Measurements from ENCODE around the gene GOLGA6L26. TPM values are rescaled to one million over a fixed set of nuclear protein-coding genes. Genes with fewer than 3 reads are reported as not detected.
"Not testable (repeated sequence)": the region's sequence is repeated elsewhere in the genome, so short reads cannot be mapped to it uniquely, and the experiment has no call there.

GOLGA6L26 gene, protein sequence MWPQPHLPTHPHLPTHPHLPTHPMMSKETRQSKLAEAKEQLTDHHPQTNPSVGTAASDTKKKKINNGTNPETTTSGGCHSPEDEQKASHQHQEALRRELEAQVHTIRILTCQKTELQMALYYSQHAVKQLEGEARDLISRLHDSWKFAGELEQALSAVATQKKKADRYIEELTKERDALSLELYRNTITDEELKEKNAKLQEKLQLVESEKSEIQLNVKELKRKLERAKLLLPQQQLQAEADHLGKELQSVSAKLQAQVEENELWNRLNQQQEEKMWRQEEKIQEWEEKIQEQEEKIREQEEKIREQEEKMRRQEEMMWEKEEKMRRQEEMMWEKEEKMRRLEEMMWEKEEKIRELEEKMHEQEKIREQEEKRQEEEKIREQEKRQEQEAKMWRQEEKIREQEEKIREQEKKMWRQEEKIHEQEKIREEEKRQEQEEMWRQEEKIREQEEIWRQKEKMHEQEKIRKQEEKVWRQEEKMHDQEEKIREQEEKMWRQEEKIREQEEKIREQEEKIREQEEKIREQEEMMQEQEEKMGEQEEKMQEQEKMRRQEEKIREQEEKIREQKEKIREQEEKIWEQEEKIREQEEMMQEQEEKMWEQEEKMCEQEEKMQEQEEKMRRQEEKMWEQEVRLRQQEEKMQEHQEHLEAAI
- polyA plus RNA-seq (2012; ENCODE audit: insufficient read length, low read depth) = not detected

DNA sequence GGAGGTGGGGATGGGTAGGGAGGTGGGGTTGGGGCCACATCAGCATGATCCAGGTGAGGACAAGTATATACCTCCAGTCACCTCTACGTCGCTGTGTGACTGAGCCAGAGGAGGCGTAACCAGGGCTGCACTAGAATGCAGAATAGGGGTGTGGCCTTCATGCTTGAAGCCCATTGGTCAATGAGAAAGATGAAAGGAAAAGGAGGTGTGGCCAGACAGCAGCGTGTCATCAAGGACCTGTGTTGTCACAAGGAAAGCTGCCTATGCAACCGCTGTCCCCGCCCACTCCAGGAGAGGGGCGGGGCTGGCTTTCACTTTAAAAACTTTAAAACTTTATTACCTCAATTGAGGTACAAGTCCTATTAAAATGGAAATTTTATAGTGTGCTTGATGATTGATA, at the start of gene GOLGA6L26:
TSS of gene GOLGA6L26 (minus strand) at position 101 of the 400 bp plus-strand sequence. CDS start at position 40, 61 bp downstream.
- not testable (repeated sequence) for TF ChIP-seq SIN3A (IDR thresholded peaks at IDR 0.05; ENCODE audit: borderline replicate concordance, insufficient read depth, low read length); FOXP2 (optimal IDR thresholded peaks at IDR 0.05; ENCODE audit: borderline replicate concordance, extremely low read depth, extremely low read length, insufficient read depth); TAF1 (IDR thresholded peaks at IDR 0.05; ENCODE audit: borderline replicate concordance, insufficient read depth, low read length)

DNA sequence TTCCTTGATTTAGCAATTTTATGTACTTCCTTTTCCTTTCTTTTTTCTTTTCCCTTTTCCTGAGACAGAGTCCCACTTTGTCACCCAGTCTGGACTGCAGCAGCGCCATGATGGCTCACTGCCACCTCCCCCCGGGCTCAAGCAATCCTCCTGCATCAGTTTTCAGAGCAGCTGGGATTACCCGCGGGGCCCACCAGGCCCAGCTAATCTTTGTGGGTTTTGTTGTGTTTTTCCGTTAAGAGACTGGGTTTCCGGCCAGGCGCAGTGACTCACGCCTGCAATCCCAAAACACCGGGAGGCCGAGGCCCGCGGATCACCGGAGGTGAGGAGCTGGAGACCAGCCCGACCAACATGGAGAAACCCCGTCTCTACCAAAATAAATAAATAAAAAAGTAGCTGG, 38.3 kb upstream of the GOLGA6L26 start:
- no peak for TF ChIP-seq POLR2AphosphoS5 (IDR thresholded peaks at IDR 0.05; ENCODE audit: low read depth, low read length)
- TF ChIP-seq REST (IDR thresholded peaks at IDR 0.05; ENCODE audit: insufficient read depth in 1 of 2, low read depth in 2 of 2, low read length in 2 of 2) = no peak
- TF ChIP-seq SIN3A (IDR thresholded peaks at IDR 0.05; ENCODE audit: borderline replicate concordance, insufficient read depth, low read length) = no peak
- no peak for TF ChIP-seq FOXP2 (optimal IDR thresholded peaks at IDR 0.05; ENCODE audit: borderline replicate concordance, extremely low read depth, extremely low read length, insufficient read depth)
- no peak for TF ChIP-seq TAF1 (IDR thresholded peaks at IDR 0.05; ENCODE audit: borderline replicate concordance, insufficient read depth, low read length)

DNA sequence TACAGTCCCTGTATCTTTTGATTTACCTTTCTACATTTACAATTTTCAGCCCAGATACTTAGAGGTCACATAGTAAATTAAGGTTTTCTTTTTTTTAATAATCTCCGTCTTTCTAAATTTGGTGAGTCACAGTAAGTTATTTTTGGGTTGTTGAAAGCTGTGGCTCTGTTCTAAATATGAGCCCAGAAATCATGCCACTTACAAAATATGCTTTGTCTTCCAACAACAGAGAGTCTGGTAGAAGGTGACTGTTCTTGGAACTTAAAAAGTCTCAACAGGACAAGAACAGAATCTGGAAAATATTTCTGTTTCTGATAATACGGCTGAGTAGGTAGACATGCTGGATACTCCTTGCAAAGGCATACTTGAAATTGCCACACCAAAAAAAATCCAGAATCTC, 36.6 kb upstream of the GOLGA6L26 start:
- TF ChIP-seq REST (IDR thresholded peaks at IDR 0.05; ENCODE audit: insufficient read depth in 1 of 2, low read depth in 2 of 2, low read length in 2 of 2) = no peak
- TF ChIP-seq FOXP2 (optimal IDR thresholded peaks at IDR 0.05; ENCODE audit: borderline replicate concordance, extremely low read depth, extremely low read length, insufficient read depth) = no peak
- no peak for TF ChIP-seq TAF1 (IDR thresholded peaks at IDR 0.05; ENCODE audit: borderline replicate concordance, insufficient read depth, low read length)
- TF ChIP-seq POLR2AphosphoS5 (IDR thresholded peaks at IDR 0.05; ENCODE audit: low read depth, low read length) = no peak
- TF ChIP-seq SIN3A (IDR thresholded peaks at IDR 0.05; ENCODE audit: borderline replicate concordance, insufficient read depth, low read length) = no peak

GRCh38 chr15:23354448-23354847, 20.5 kb upstream of the GOLGA6L26 start, which contains the start of gene GOLGA8S:
TSS of gene GOLGA8S (plus strand) at chr15:23354748. CDS start at chr15:23354810, 62 bp downstream.
- not testable (repeated sequence) for TF ChIP-seq POLR2AphosphoS5 (IDR thresholded peaks at IDR 0.05; ENCODE audit: low read depth, low read length); TAF1 (IDR thresholded peaks at IDR 0.05; ENCODE audit: borderline replicate concordance, insufficient read depth, low read length); FOXP2 (optimal IDR thresholded peaks at IDR 0.05; ENCODE audit: borderline replicate concordance, extremely low read depth, extremely low read length, insufficient read depth)

All from PFSK-1 (cell line).